Calu3 (cell line): ENCODE measurements around the gene COL20A1. TPM values are rescaled to one million over a fixed set of nuclear protein-coding genes. Genes with fewer than 3 reads are reported as not detected.

ENCODE experiments used
- BruUV-seq: library from RNA; stranded (reverse); fragments of 400-500 nt; replicated peaks from 2 replicates; lab custom pipeline; 2021; lab: Mats Ljungman, UMichigan
- CTCF ChIA-PET: fragments of 300-600 bp; sonication (Branson Sonifier 250); formaldehyde crosslinking; loops from one replicate; lab custom pipeline; 2022; ENCODE audit warnings: antibody characterized with exemption; lab: Charles Lee
- DNase-seq: peaks from one replicate; pipeline ENCODE4 v3.0.0; 2022
- H3K27ac Mint-ChIP-seq: one replicate; pipeline ENCODE4 v1.8.0; 2022; ENCODE audit warnings: mixed read lengths; ENCODE audit not compliant: unreplicated experiment
- H3K27me3 Mint-ChIP-seq: one replicate; pipeline ENCODE4 v1.8.0; 2022; ENCODE audit warnings: mixed read lengths; ENCODE audit not compliant: unreplicated experiment
- H3K36me3 Mint-ChIP-seq: one replicate; pipeline ENCODE4 v1.8.0; 2022; ENCODE audit warnings: mild to moderate bottlenecking, moderate library complexity, mixed read lengths; ENCODE audit not compliant: insufficient read depth, unreplicated experiment
- H3K4me1 Mint-ChIP-seq: one replicate; pipeline ENCODE4 v1.8.0; 2022; ENCODE audit warnings: mild to moderate bottlenecking, low read depth, mixed read lengths; ENCODE audit not compliant: unreplicated experiment
- H3K4me3 Mint-ChIP-seq: one replicate; pipeline ENCODE4 v1.8.0; 2022; ENCODE audit warnings: mild to moderate bottlenecking, low read depth, moderate library complexity, mixed read lengths; ENCODE audit not compliant: unreplicated experiment
- H3K9me3 Mint-ChIP-seq: one replicate; pipeline ENCODE4 v1.8.0; 2022; ENCODE audit warnings: low read depth, mixed read lengths; ENCODE audit not compliant: unreplicated experiment
- intact Hi-C: fragments of 100-400 bp; cut with micrococcal nuclease; formaldehyde crosslinking; loops from one replicate; pipeline ENCODE4 v1.10.0; 2022; ENCODE audit not compliant: unreplicated experiment
- total RNA-seq: library from RNA; stranded (reverse); gene quantifications from 2 replicates; pipeline ENCODE4 v1.2.3, GENCODE V29; 2022
- TF ChIP-seq, protein P1 (sequence below): fragments of 200-600 bp; IDR thresholded peaks from one replicate; pipeline ENCODE4 v1.8.0; 2022; ENCODE audit warnings: antibody characterized with exemption; ENCODE audit not compliant: unreplicated experiment

The COL20A1 gene
- total RNA-seq, 1 experiment from 2014 or later = not detected

GRCh38 chr20:63252284-63252711, 40.7 kb upstream of the COL20A1 start:
- Mint-ChIP-seq H3K9me3 (peaks cover 3% of the 10 kb centered on the region), H3K27ac (no peak overlapping the region), H3K4me3 (no peak overlapping the region), H3K27me3 (peaks cover 94% of the 10 kb centered on the region), H3K4me1 (no peaks in the 10 kb centered on the region), H3K36me3 (no peaks in the 10 kb centered on the region)
- intact Hi-C loops = loop anchor here (5.0 kb wide), 1 partner anchor 70 kb away; no protein-coding TSS in a partner anchor
- CTCF ChIA-PET = interaction anchor here (1.2 to 3.2 kb wide), 3 partner anchors 16 to 29 kb away, joined by 3 to 9 read pairs (median 7); no protein-coding TSS in a partner anchor
- no TSS peak for BruUV-seq
- DNase-seq = no peak
- TF ChIP-seq, protein P1, sequence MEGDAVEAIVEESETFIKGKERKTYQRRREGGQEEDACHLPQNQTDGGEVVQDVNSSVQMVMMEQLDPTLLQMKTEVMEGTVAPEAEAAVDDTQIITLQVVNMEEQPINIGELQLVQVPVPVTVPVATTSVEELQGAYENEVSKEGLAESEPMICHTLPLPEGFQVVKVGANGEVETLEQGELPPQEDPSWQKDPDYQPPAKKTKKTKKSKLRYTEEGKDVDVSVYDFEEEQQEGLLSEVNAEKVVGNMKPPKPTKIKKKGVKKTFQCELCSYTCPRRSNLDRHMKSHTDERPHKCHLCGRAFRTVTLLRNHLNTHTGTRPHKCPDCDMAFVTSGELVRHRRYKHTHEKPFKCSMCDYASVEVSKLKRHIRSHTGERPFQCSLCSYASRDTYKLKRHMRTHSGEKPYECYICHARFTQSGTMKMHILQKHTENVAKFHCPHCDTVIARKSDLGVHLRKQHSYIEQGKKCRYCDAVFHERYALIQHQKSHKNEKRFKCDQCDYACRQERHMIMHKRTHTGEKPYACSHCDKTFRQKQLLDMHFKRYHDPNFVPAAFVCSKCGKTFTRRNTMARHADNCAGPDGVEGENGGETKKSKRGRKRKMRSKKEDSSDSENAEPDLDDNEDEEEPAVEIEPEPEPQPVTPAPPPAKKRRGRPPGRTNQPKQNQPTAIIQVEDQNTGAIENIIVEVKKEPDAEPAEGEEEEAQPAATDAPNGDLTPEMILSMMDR = no peak

DNA sequence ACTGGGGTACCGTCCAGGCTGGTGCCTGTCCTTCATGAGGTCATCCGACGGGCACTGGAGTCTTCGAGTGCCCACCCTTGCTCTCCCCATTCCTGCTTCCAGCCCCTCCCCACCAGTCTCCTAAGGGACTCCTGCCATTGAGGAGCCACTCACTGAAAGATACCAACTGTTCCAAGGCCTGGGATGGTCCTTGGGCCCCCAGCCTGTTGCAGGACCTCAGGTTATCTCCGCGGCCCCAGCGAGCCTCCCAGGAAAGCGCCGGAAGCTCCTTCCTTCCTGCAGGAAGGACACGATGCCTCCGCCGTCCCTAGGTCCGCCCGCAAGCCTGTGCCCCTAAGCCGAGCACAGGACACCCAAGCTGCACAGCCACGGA, 39.9 kb upstream of the COL20A1 start:
- no peak overlapping the region for H3K4me3 Mint-ChIP-seq
- H3K4me1 Mint-ChIP-seq = no peaks in the 10 kb centered on the region

GRCh38 chr20:63253438-63254231, 39.4 kb upstream of the COL20A1 start:
- BruUV-seq = no TSS peak
- DNase-seq = no peak
- Mint-ChIP-seq H3K4me1 (no peaks in the 10 kb centered on the region), H3K27ac (no peak overlapping the region), H3K36me3 (no peaks in the 10 kb centered on the region), H3K27me3 (peaks cover 94% of the 10 kb centered on the region), H3K4me3 (no peak overlapping the region), H3K9me3 (peaks cover 3% of the 10 kb centered on the region)
- TF ChIP-seq, protein P1 = no peak
- intact Hi-C loops = loop anchor here (5.0 kb wide), 1 partner anchor 71 kb away; no protein-coding TSS in a partner anchor
- CTCF ChIA-PET = interaction anchor here (0.8 to 3.2 kb wide), 5 partner anchors 15 to 34 kb away, joined by 3 to 9 read pairs (median 6); no protein-coding TSS in a partner anchor

More for the DNA sequence above, 39.9 kb upstream of the COL20A1 start:
- TF ChIP-seq, protein P1 = no peak
- intact Hi-C loops = loop anchor here (5.0 kb wide), 1 partner anchor 71 kb away; no protein-coding TSS in a partner anchor
- CTCF ChIA-PET = interaction anchor here (0.8 to 3.2 kb wide), 5 partner anchors 16 to 33 kb away, joined by 3 to 9 read pairs (median 6); no protein-coding TSS in a partner anchor
- DNase-seq = no peak
- BruUV-seq = no TSS peak
- Mint-ChIP-seq H3K36me3 (no peaks in the 10 kb centered on the region), H3K27me3 (peaks cover 94% of the 10 kb centered on the region), H3K27ac (no peak overlapping the region), H3K9me3 (peaks cover 3% of the 10 kb centered on the region)

DNA sequence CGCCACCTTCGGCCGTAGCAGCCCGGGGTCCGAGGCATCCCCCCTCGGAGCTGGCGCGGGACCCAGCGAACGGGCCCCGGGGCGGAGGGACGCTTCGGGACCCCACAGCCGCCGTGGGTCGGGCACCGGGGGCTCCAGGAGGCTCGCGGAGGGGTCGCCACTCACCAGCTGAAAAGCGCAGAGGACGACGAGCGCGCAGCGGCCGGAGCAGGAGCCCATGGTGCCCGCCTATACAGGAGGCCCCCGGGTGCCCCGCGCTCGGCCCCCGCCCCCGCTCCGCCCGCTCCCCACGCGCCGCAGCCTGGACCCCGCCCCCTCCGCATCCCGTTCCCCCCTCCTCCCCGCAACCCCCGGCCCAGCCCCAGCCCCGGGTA, 38.8 kb upstream of the COL20A1 start, which contains the start of gene NKAIN4:
Gene NKAIN4, minus strand, starts transcription at position 232 of the 374 bp plus-strand sequence. Its CDS starts 13 bp downstream, at position 219.
- no peaks in the 10 kb centered on the region for H3K4me1 Mint-ChIP-seq
- H3K27ac Mint-ChIP-seq = no peak within 1 kb of the TSS
- DNase-seq = no peak
- peaks cover 94% of the 10 kb centered on the region for H3K27me3 Mint-ChIP-seq
- peaks cover 3% of the 10 kb centered on the region for H3K9me3 Mint-ChIP-seq
- TF ChIP-seq, protein P1 = no peak
- CTCF ChIA-PET = interaction anchor here (0.5 to 1.4 kb wide), 4 partner anchors 8 to 31 kb away, joined by 4 to 12 read pairs (median 5); no protein-coding TSS in a partner anchor
- BruUV-seq = no TSS peak
- H3K4me3 Mint-ChIP-seq = no peak within 1 kb of the TSS
- H3K36me3 Mint-ChIP-seq = no peaks in the 10 kb centered on the region
- intact Hi-C loops = loop anchor here (5.0 kb wide), 1 partner anchor 72 kb away; no protein-coding TSS in a partner anchor
